WTC11 (cell line): ENCODE measurements around the gene NKX2-3. TPM values are rescaled to one million over a fixed set of nuclear protein-coding genes. Genes with fewer than 3 reads are reported as not detected.
A peak's percentile ranks its signal among the peaks of the same experiment; 100 is the strongest.

ENCODE experiments used
- ATAC-seq: fragments of 200-7000 bp; cut with Tn5 transposase; 2 replicates; pipeline ENCODE4 v1.10.0; 2021; ENCODE audit warnings: mild to moderate bottlenecking, moderate library complexity
- CTCF ChIA-PET: fragments of 300-600 bp; sonication (Branson Sonifier 250); formaldehyde crosslinking; loops from one replicate; lab custom pipeline; 2021; ENCODE audit warnings: antibody characterized with exemption; lab: Charles Lee
- POLR2A ChIA-PET: fragments of 350-600 bp; sonication (Branson Sonifier 250); formaldehyde crosslinking; loops from one replicate; lab custom pipeline; 2021; ENCODE audit warnings: antibody characterized with exemption; lab: Charles Lee
- DNase-seq: peaks from one replicate; pipeline ENCODE4 v3.0.0; 2021; ENCODE audit warnings: low spot score
- H3K27ac Mint-ChIP-seq: 2 replicates; pipeline ENCODE4 v1.8.0; 2021; ENCODE audit warnings: mixed read lengths
- H3K27me3 Mint-ChIP-seq: 2 replicates; pipeline ENCODE4 v1.8.0; 2021; ENCODE audit warnings: low read depth, mild to moderate bottlenecking, moderate library complexity, mixed read lengths
- H3K36me3 Mint-ChIP-seq: 2 replicates; pipeline ENCODE4 v1.8.0; 2021; ENCODE audit warnings: mixed read lengths
- H3K4me1 Mint-ChIP-seq: 2 replicates; pipeline ENCODE4 v1.8.0; 2022; ENCODE audit warnings: mixed read lengths
- H3K4me3 Mint-ChIP-seq: 2 replicates; pipeline ENCODE4 v1.8.0; 2021; ENCODE audit warnings: mild to moderate bottlenecking, moderate library complexity, mixed read lengths
- H3K9me3 Mint-ChIP-seq: 2 replicates; pipeline ENCODE4 v1.8.0; 2021; ENCODE audit warnings: mixed read lengths
- CBFB ChIP-seq: sonication (generic); formaldehyde crosslinking; IDR thresholded peaks from 2 replicates; pipeline ENCODE4 v1.8.1; 2022; ENCODE audit warnings: mild to moderate bottlenecking, low read depth, missing genetic modification reagents
- ESRRA ChIP-seq: sonication (generic); formaldehyde crosslinking; IDR thresholded peaks from 2 replicates; pipeline ENCODE4 v1.8.1; 2022; ENCODE audit warnings: mild to moderate bottlenecking, missing genetic modification reagents, borderline replicate concordance
- ETV6 ChIP-seq: sonication (generic); formaldehyde crosslinking; IDR thresholded peaks from 2 replicates; pipeline ENCODE4 v1.8.1; 2022; ENCODE audit warnings: mild to moderate bottlenecking, missing genetic modification reagents
- GTF2I ChIP-seq: fragments of 250-450 bp; sonication (Bioruptor Pico); conservative IDR thresholded peaks from 2 replicates; pipeline ENCODE4 v1.4.0; 2021; ENCODE audit warnings: mild to moderate bottlenecking
- JAZF1 ChIP-seq: fragments of 250-450 bp; sonication (Bioruptor Pico); IDR thresholded peaks from 2 replicates; pipeline ENCODE4 v1.9.0; 2021; ENCODE audit warnings: moderate library complexity, mild to moderate bottlenecking, inconsistent platforms
- MXD4 ChIP-seq: fragments of 250-450 bp; sonication (Bioruptor Pico); IDR thresholded peaks from 2 replicates; pipeline ENCODE4 v1.8.0; 2021; ENCODE audit warnings: mild to moderate bottlenecking, moderate library complexity, borderline replicate concordance
- NR3C1 ChIP-seq: sonication (generic); formaldehyde crosslinking; conservative IDR thresholded peaks from 2 replicates; pipeline ENCODE4 v1.8.1; 2023; ENCODE audit warnings: low read depth, mild to moderate bottlenecking, missing genetic modification reagents
- SMAD3 ChIP-seq: sonication (generic); formaldehyde crosslinking; IDR thresholded peaks from 2 replicates; pipeline ENCODE4 v1.8.0; 2022; ENCODE audit warnings: missing genetic modification reagents, mild to moderate bottlenecking, borderline replicate concordance
- TEAD4 ChIP-seq: sonication (generic); formaldehyde crosslinking; IDR thresholded peaks from 2 replicates; pipeline ENCODE4 v1.8.0; 2022; ENCODE audit warnings: mild to moderate bottlenecking, missing genetic modification reagents
- TP53 ChIP-seq: sonication (generic); formaldehyde crosslinking; IDR thresholded peaks from 2 replicates; pipeline ENCODE4 v1.8.1; 2023; ENCODE audit warnings: mild to moderate bottlenecking, missing genetic modification reagents
- ZNF138 ChIP-seq: sonication (generic); formaldehyde crosslinking; conservative IDR thresholded peaks from 2 replicates; pipeline ENCODE4 v1.8.1; 2022; ENCODE audit warnings: mild to moderate bottlenecking, moderate library complexity, missing genetic modification reagents
- ZNF263 ChIP-seq: sonication (generic); formaldehyde crosslinking; IDR thresholded peaks from 2 replicates; pipeline ENCODE4 v1.8.1; 2022; ENCODE audit warnings: low read depth, mild to moderate bottlenecking, moderate library complexity, missing genetic modification reagents
- ZNF416 ChIP-seq: fragments of 250-450 bp; sonication (Bioruptor Pico); IDR thresholded peaks from 2 replicates; pipeline ENCODE4 v1.9.0; 2021; ENCODE audit warnings: mild to moderate bottlenecking, inconsistent platforms
- total RNA-seq: library from RNA; stranded (reverse); gene quantifications from 3 replicates; pipeline ENCODE4 v1.2.3, GENCODE V29; 2021
- TF ChIP-seq, protein P1 (sequence below): sonication (generic); formaldehyde crosslinking; IDR thresholded peaks from 2 replicates; pipeline ENCODE4 v1.8.1; 2023; ENCODE audit warnings: mild to moderate bottlenecking, missing genetic modification reagents, moderate library complexity
- TF ChIP-seq, protein P2 (sequence below): sonication (generic); formaldehyde crosslinking; IDR thresholded peaks from 2 replicates; pipeline ENCODE4 v1.8.1; 2023; ENCODE audit warnings: mild to moderate bottlenecking, missing genetic modification reagents, moderate library complexity
- TF ChIP-seq, protein P3 (sequence below): sonication (generic); formaldehyde crosslinking; IDR thresholded peaks from 2 replicates; pipeline ENCODE4 v1.8.1; 2022; ENCODE audit warnings: low read depth, missing genetic modification reagents, borderline replicate concordance
- TF ChIP-seq, protein P4 (sequence below): sonication (generic); formaldehyde crosslinking; IDR thresholded peaks from 2 replicates; pipeline ENCODE4 v1.8.0; 2022; ENCODE audit warnings: mild to moderate bottlenecking, missing genetic modification reagents
- TF ChIP-seq, protein P5 (sequence below): sonication (generic); formaldehyde crosslinking; IDR thresholded peaks from 2 replicates; pipeline ENCODE4 v1.8.0; 2023; ENCODE audit warnings: missing genetic modification reagents
- TF ChIP-seq, protein P6 (sequence below): sonication (generic); formaldehyde crosslinking; IDR thresholded peaks from 2 replicates; pipeline ENCODE4 v1.8.0; 2022; ENCODE audit warnings: mild to moderate bottlenecking, missing genetic modification reagents
- TF ChIP-seq, protein P7 (sequence below): fragments of 250-450 bp; sonication (Bioruptor Pico); IDR thresholded peaks from 2 replicates; pipeline ENCODE4 v2.1.2; 2022; ENCODE audit warnings: mild to moderate bottlenecking, moderate library complexity

Gene NKX2-3
- total RNA-seq, 1 experiment from 2014 or later, result not detected

DNA sequence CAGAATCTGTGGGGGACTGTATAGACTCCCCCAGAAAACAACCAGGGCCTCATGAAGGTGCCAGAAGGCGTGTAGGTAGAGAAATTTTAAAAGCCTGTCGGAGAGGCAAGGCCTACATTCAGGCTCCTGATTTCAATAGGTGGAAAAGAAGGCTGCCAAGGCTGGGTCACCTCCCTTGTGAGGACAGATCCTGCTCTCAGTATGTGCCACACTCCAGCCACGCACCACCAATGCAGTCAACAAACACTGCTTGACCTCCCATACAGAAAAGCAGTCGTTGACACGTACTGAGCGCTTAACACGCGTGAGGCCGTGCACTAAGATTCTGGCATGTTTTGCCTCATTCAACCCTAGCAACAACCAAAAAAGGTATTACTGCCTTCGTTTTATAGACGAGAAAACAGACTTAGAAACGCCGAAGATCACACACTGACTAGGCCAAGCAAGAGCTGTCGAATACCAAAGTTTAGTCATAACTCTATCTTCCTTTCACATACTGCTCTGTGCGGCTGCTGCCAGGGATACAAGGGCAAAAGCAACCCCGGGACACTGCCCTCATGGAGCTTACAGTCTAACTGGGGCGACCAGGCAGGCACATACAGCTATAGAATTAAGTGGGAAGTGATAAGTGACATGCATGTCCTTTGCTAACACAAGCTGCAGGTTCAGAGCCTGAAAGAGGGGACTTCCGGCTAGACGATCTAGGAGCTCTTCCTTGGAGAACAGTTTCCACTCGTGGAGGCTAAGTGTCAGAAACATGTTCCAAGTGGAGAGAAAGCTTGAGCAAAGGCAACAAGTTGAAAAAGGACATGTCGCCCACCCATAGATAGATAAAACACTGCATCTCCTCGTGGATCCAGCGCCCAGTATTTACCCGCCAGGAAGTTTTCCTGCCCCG is 797 bp upstream of the NKX2-3 start (continued):
- TF ChIP-seq, protein P1, sequence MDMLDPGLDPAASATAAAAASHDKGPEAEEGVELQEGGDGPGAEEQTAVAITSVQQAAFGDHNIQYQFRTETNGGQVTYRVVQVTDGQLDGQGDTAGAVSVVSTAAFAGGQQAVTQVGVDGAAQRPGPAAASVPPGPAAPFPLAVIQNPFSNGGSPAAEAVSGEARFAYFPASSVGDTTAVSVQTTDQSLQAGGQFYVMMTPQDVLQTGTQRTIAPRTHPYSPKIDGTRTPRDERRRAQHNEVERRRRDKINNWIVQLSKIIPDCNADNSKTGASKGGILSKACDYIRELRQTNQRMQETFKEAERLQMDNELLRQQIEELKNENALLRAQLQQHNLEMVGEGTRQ (CRISPR knock-in tag), result no peak
- TF ChIP-seq ZNF416 (CRISPR knock-in tag), result no peak
- TF ChIP-seq MXD4 (CRISPR knock-in tag), result no peak
- no peak for TF ChIP-seq NR3C1 (CRISPR knock-in tag)
- no peak for TF ChIP-seq ZNF263 (CRISPR knock-in tag)
- TF ChIP-seq TP53 (CRISPR knock-in tag), result no peak

DNA sequence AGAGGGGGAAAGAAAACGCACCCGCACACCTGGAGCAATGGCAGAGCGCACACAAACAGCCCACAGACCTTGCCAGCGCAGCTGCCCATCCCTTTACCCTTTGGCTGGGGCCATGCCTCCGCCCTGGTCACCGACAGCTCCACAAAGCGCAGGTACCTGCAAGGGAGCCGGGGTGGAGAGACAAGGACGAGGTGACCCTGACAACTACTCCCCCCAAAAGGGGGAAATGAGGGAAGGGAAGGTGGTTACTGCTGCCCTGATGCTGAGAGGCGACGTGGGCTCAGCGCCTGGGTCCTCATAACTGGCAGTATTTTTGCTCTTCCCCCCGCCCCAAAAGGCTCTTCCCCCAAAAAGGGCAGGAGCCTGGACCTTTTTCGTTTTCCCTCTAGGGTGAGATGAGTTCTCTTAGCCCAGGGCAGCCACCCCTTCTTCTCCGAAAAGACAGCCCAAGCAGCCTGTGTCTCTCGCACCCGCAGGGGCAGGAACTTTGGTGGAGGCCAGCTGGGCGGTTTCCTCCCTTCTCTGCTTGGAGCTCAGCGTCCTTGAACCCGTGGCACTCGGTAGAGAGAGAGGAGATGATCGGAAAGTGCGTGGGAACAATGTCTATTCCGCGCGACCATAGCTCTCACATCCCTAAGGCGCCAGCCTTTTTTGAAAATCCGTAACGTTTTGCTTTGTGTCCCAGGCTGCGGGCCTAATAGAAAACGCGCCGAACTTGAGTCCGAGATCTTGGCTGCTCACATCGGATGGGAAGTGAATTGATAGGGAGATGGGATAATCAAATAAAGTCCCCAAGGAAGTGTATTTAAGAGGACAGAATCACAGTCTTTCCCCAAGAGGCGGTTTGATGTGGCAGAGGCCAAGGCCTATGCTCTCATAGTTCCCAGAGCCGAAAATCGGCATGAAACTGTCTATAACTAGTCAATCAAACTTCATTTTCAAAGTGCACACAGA is 1.0 kb downstream of the NKX2-3 start:
- H3K4me1 Mint-ChIP-seq, result peaks cover 76% of the 10 kb centered on the region
- peaks cover 100% of the 10 kb centered on the region for H3K27me3 Mint-ChIP-seq
- CTCF ChIA-PET, result interaction anchor here (2.5 kb wide), 1 partner anchor 98 kb away, joined by 10 read pairs; no protein-coding TSS in a partner anchor

DNA sequence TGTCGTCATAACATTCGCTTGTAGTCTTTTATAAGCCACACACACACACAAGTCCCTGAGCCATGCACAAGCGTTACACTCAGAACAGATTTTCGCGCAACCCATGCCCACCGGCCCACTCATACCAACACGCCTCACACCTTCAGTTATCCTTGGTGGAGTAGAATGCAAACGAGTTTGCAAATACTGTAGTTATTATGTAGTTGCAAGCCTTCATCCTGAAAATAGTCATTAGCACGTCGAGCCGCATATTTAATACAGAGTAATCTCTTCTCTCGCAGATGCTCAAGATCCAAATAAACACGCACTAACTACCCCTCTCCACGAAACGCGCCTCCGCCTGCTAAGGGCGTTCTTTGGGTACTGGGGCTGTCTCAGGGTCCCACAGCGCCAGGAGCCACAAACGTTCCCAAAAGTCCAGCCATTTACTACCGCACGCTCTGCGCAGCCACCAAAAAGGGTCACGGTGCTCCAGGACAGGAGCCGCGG is 1.8 kb downstream of the NKX2-3 start:
- Mint-ChIP-seq H3K27ac (no peak overlapping the region), H3K9me3 (no peaks in the 10 kb centered on the region), H3K27me3 (peaks cover 100% of the 10 kb centered on the region), H3K4me3 (peak overlapping the region; percentile 50), H3K4me1 (peaks cover 76% of the 10 kb centered on the region), H3K36me3 (no peaks in the 10 kb centered on the region; the same call in 1 of the 2 replicates)
- POLR2A ChIA-PET, result no interaction called here
- ATAC-seq, result no peak
- CTCF ChIA-PET, result interaction anchor here (1.7 to 2.9 kb wide), 3 partner anchors 12 to 99 kb away, joined by 6 to 17 read pairs (median 10); no protein-coding TSS in a partner anchor
- no peak for DNase-seq
- TF ChIP-seq TEAD4 (CRISPR knock-in tag), result no peak
- TF ChIP-seq, protein P2, sequence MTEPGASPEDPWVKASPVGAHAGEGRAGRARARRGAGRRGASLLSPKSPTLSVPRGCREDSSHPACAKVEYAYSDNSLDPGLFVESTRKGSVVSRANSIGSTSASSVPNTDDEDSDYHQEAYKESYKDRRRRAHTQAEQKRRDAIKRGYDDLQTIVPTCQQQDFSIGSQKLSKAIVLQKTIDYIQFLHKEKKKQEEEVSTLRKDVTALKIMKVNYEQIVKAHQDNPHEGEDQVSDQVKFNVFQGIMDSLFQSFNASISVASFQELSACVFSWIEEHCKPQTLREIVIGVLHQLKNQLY (CRISPR knock-in tag), result no peak
- TF ChIP-seq CBFB (CRISPR knock-in tag), result no peak
- TF ChIP-seq, protein P3, sequence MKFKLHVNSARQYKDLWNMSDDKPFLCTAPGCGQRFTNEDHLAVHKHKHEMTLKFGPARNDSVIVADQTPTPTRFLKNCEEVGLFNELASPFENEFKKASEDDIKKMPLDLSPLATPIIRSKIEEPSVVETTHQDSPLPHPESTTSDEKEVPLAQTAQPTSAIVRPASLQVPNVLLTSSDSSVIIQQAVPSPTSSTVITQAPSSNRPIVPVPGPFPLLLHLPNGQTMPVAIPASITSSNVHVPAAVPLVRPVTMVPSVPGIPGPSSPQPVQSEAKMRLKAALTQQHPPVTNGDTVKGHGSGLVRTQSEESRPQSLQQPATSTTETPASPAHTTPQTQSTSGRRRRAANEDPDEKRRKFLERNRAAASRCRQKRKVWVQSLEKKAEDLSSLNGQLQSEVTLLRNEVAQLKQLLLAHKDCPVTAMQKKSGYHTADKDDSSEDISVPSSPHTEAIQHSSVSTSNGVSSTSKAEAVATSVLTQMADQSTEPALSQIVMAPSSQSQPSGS, result no peak
- no peak for TF ChIP-seq GTF2I (CRISPR knock-in tag)
- no peak for TF ChIP-seq ETV6 (CRISPR knock-in tag)
- no peak for TF ChIP-seq ESRRA (CRISPR knock-in tag)
- TF ChIP-seq, protein P4, sequence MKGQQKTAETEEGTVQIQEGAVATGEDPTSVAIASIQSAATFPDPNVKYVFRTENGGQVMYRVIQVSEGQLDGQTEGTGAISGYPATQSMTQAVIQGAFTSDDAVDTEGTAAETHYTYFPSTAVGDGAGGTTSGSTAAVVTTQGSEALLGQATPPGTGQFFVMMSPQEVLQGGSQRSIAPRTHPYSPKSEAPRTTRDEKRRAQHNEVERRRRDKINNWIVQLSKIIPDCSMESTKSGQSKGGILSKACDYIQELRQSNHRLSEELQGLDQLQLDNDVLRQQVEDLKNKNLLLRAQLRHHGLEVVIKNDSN (CRISPR knock-in tag), result no peak
- TF ChIP-seq, protein P5, sequence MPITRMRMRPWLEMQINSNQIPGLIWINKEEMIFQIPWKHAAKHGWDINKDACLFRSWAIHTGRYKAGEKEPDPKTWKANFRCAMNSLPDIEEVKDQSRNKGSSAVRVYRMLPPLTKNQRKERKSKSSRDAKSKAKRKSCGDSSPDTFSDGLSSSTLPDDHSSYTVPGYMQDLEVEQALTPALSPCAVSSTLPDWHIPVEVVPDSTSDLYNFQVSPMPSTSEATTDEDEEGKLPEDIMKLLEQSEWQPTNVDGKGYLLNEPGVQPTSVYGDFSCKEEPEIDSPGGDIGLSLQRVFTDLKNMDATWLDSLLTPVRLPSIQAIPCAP, result no peak
- TF ChIP-seq, protein P6, sequence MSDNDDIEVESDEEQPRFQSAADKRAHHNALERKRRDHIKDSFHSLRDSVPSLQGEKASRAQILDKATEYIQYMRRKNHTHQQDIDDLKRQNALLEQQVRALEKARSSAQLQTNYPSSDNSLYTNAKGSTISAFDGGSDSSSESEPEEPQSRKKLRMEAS (CRISPR knock-in tag), result no peak
- no peak for TF ChIP-seq MXD4 (CRISPR knock-in tag)
- TF ChIP-seq SMAD3 (CRISPR knock-in tag), result no peak
- TF ChIP-seq, protein P7, sequence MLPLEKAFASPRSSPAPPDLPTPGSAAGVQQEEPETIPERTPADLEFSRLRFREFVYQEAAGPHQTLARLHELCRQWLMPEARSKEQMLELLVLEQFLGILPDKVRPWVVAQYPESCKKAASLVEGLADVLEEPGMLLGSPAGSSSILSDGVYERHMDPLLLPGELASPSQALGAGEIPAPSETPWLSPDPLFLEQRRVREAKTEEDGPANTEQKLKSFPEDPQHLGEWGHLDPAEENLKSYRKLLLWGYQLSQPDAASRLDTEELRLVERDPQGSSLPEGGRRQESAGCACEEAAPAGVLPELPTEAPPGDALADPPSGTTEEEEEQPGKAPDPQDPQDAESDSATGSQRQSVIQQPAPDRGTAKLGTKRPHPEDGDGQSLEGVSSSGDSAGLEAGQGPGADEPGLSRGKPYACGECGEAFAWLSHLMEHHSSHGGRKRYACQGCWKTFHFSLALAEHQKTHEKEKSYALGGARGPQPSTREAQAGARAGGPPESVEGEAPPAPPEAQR (CRISPR knock-in tag), result no peak
- TF ChIP-seq JAZF1 (CRISPR knock-in tag), result no peak
- TF ChIP-seq ZNF138 (CRISPR knock-in tag), result no peak
- no peak for TF ChIP-seq ZNF263 (CRISPR knock-in tag)

More for the DNA sequence above, 1.0 kb downstream of the NKX2-3 start:
- POLR2A ChIA-PET, result interaction anchor here (1.2 kb wide), 1 partner anchor 102 kb away, joined by 3 read pairs; no protein-coding TSS in a partner anchor
- DNase-seq (no peak), ATAC-seq (no peak)
- Mint-ChIP-seq H3K27ac (no peak overlapping the region), H3K9me3 (no peaks in the 10 kb centered on the region), H3K36me3 (no peaks in the 10 kb centered on the region; the same call in 1 of the 2 replicates), H3K4me3 (peak overlapping the region; percentile 50; the same call in 1 of the 2 replicates)
- no peak for TF ChIP-seq CBFB (CRISPR knock-in tag)
- TF ChIP-seq, all 79 proteins: peak for 0
